K562 (cell line): ENCODE measurements around the gene C19orf85. TPM values are rescaled to one million over a fixed set of nuclear protein-coding genes. Genes with fewer than 3 reads are reported as not detected.
A peak's percentile ranks its signal among the peaks of the same experiment; 100 is the strongest.

Experiments used
- ATAC-seq: fragments of 200-7000 bp; cut with Tn5 transposase; 3 replicates; pipeline ENCODE4 v1.9.1; 2020; ENCODE audit warnings: moderate library complexity
- BruUV-seq: library from RNA; stranded (reverse); fragments of 400-500 nt; replicated peaks from 2 replicates; lab custom pipeline; 2021; lab: Mats Ljungman, UMichigan
- CTCF ChIA-PET: fragments of 300-600 bp; formaldehyde crosslinking; extraction: SDS; loops from one replicate; lab custom pipeline; 2021; ENCODE audit warnings: low intra/inter-chr PET ratio; lab: Yijun Ruan, JAX
- POLR2A ChIA-PET: fragments of 300-600, 350-650 bp; sonication (Branson Sonifier 250); formaldehyde crosslinking; extraction: SDS; loops from one replicate; lab custom pipeline; 2021; ENCODE audit warnings: antibody characterized with exemption, inconsistent platforms; lab: Yijun Ruan, JAX
- DNase-seq, 4 experiments: peaks; one replicate each; pipeline versions ENCODE4 v3.0.0 to v3.0.0-alpha.2; 2011 to 2018; ENCODE audit warnings: low spot score in 3 of 4, mixed read lengths in 3 of 4; ENCODE audit errors: extremely low read depth in 1 of 4
- FAIRE-seq: peaks from 2 replicates; lab custom pipeline; 2011; peaks lifted over from hg19 to GRCh38; lab: Jason Lieb, UNC
- H2AFZ ChIP-seq: 2 replicates; pipeline ENCODE4 v1.6.0; 2011; ENCODE audit warnings: low read depth, low read length, control low read depth, inconsistent platforms
- H3K27ac ChIP-seq: fragments of 200-600 bp; 3 replicates; pipeline ENCODE4 v1.8.0; 2011; ENCODE audit warnings: low read depth, mild to moderate bottlenecking, control low read depth, inconsistent platforms, low read length, moderate library complexity, mixed read lengths; ENCODE audit errors: extremely low read depth
- H3K27me3 ChIP-seq, 2 experiments: fragments of 300-600 bp in 1 of 2; 2 replicates in 1 of 2; 3 replicates in 1 of 2; pipeline versions ENCODE4 v1.6.0 to v1.8.0; 2011; ENCODE audit warnings: inconsistent platforms in 2 of 2, low read length in 2 of 2, mild to moderate bottlenecking in 1 of 2, mixed read lengths in 1 of 2, moderate library complexity in 1 of 2; ENCODE audit not compliant: control insufficient read depth in 2 of 2, insufficient read depth in 2 of 2
- H3K36me3 ChIP-seq: fragments of 300-600 bp; 3 replicates; pipeline ENCODE4 v1.8.0; 2011; ENCODE audit warnings: mild to moderate bottlenecking, low read length, inconsistent platforms; ENCODE audit not compliant: control insufficient read depth, insufficient read depth
- H3K4me1 ChIP-seq, 2 experiments: fragments of 200-600 bp in 1 of 2; replicated peaks in 1 of 2; 2 replicates in 1 of 2; 3 replicates in 1 of 2; pipeline versions ENCODE4 v1.5.1 to v1.8.0; 2011; ENCODE audit warnings: inconsistent platforms in 2 of 2, low read length in 2 of 2, mild to moderate bottlenecking in 1 of 2, mixed read lengths in 1 of 2, moderate library complexity in 1 of 2; ENCODE audit not compliant: control insufficient read depth in 2 of 2, insufficient read depth in 2 of 2
- H3K4me2 ChIP-seq: 2 replicates; pipeline ENCODE4 v1.6.1; 2011; ENCODE audit warnings: low read length, control low read depth, inconsistent platforms, mixed read lengths; ENCODE audit not compliant: insufficient read depth
- H3K4me3 ChIP-seq: fragments of 200-600 bp; sonication (generic), shearing (Covaris generic); 2 replicates; pipeline ENCODE4 v1.5.1; 2016; ENCODE audit warnings: control low read depth, inconsistent platforms
- H3K79me2 ChIP-seq: fragments of 200-600 bp; 3 replicates; pipeline ENCODE4 v1.8.0; 2011; ENCODE audit warnings: low read length, inconsistent platforms; ENCODE audit not compliant: control insufficient read depth, insufficient read depth
- H3K9ac ChIP-seq, 2 experiments: 2 replicates each; pipeline versions ENCODE4 v1.6.0 to v1.6.1; 2011; ENCODE audit warnings: low read depth in 2 of 2, low read length in 2 of 2, control low read depth in 1 of 2, inconsistent platforms in 1 of 2, mild to moderate bottlenecking in 1 of 2, mixed read lengths in 1 of 2; ENCODE audit not compliant: insufficient read depth in 1 of 2
- H3K9me1 ChIP-seq: one replicate; pipeline ENCODE4 v1.6.0; 2011; ENCODE audit warnings: inconsistent platforms, mild to moderate bottlenecking, low read length, moderate library complexity; ENCODE audit not compliant: control insufficient read depth, insufficient read depth
- H3K9me3 ChIP-seq: replicated peaks from 2 replicates; pipeline ENCODE4 v1.5.1; 2011; ENCODE audit warnings: low read depth, low read length, inconsistent platforms; ENCODE audit not compliant: control insufficient read depth, insufficient read depth
- H4K20me1 ChIP-seq: replicated peaks from 2 replicates; pipeline ENCODE4 v1.6.1; 2011; ENCODE audit warnings: low read length, inconsistent platforms, mixed read lengths; ENCODE audit not compliant: control insufficient read depth, insufficient read depth
- ETS2 ChIP-seq: IDR thresholded peaks from 2 replicates; pipeline ENCODE4 v1.6.1; 2016; ENCODE audit warnings: borderline replicate concordance, missing genetic modification characterization, mild to moderate bottlenecking, moderate library complexity, missing compliant biosample characterization; ENCODE audit not compliant: poor library complexity, severe bottlenecking
- GABPA ChIP-seq: fragments of 200-800 bp; sonication (Bioruptor generic); conservative IDR thresholded peaks from 2 replicates; pipeline ENCODE4 v1.6.1; 2016; ENCODE audit warnings: low read depth, missing genetic modification characterization, missing compliant biosample characterization
- IFI16 ChIP-seq: fragments of 250-450 bp; sonication (Bioruptor Pico); IDR thresholded peaks from 2 replicates; pipeline ENCODE4 v2.1.2; 2022; ENCODE audit warnings: mild to moderate bottlenecking, inconsistent platforms
- JUND ChIP-seq, 2 experiments: IDR thresholded peaks; 2 replicates in 1 of 2; 3 replicates in 1 of 2; pipeline ENCODE4 v1.6.1; 2011; ENCODE audit warnings: borderline replicate concordance in 2 of 2, low read depth in 2 of 2, low read length in 2 of 2, improper control_type of control experiment in 1 of 2, missing biosample characterization in 1 of 2, missing genetic modification characterization in 1 of 2, missing genetic modification reagents in 1 of 2
- PTBP1 ChIP-seq: fragments of 200-400 bp; formaldehyde crosslinking; IDR thresholded peaks from 2 replicates; pipeline ENCODE4 v1.6.1; 2017; ENCODE audit warnings: low read depth, low read length
- RHOXF2B ChIP-seq: fragments of 250-450 bp; sonication (Bioruptor Pico); conservative IDR thresholded peaks from 2 replicates; pipeline ENCODE4 v1.5.1; 2021
- SIX5 ChIP-seq, 2 experiments: IDR thresholded peaks; 2 replicates each; pipeline ENCODE4 v1.6.1; 2011; ENCODE audit warnings: low read length in 2 of 2, borderline replicate concordance in 1 of 2, low read depth in 1 of 2, mild to moderate bottlenecking in 1 of 2, moderate library complexity in 1 of 2; ENCODE audit not compliant: insufficient read depth in 1 of 2
- SP2 ChIP-seq: IDR thresholded peaks from 2 replicates; pipeline ENCODE4 v1.6.1; 2011; ENCODE audit warnings: mild to moderate bottlenecking, low read depth, low read length, moderate library complexity; ENCODE audit not compliant: poor library complexity, severe bottlenecking; ENCODE audit errors: extremely low read depth
- SRSF3 ChIP-seq: fragments of 200-400 bp; formaldehyde crosslinking; IDR thresholded peaks from 2 replicates; pipeline ENCODE4 v1.6.1; 2016; ENCODE audit warnings: mild to moderate bottlenecking, low read length, moderate library complexity; ENCODE audit not compliant: insufficient read depth
- TFE3 ChIP-seq: fragments of 450-650 bp; formaldehyde crosslinking; IDR thresholded peaks from 2 replicates; pipeline ENCODE4 v1.4.0; 2020; ENCODE audit warnings: mild to moderate bottlenecking, mixed read lengths
- WGBS: fragments of 100-300 bp; shearing (Covaris generic); methylation state at CpG from one replicate; pipeline ENCODE4 v1.1.6; 2016; ENCODE audit warnings: low coverage, mixed read lengths; ENCODE audit not compliant: insufficient coverage; ENCODE audit errors: missing lambda C conversion rate; 5-methylcytosine and 5-hydroxymethylcytosine counted together
- in situ Hi-C: fragments of 300-500 bp; cut with MboI; formaldehyde crosslinking; loops from 4 replicates; pipeline ENCODE4 v1.15.0; 2018; ENCODE audit warnings: inconsistent platforms, mixed read lengths
- intact Hi-C: fragments of 100-400 bp; cut with micrococcal nuclease; formaldehyde crosslinking; loops from 2 replicates; pipeline ENCODE4 v1.14.2; 2022
- polyA plus RNA-seq, 8 experiments: library from polyadenylated mRNA; depleted of rRNA in 4 of 8; stranded (reverse) in 5 of 8; unstranded in 3 of 8; fragments of >200 nt; fragmentation: Nextera tagmentation in 2 of 8; fragmentation: Illumina TruSeq in 1 of 8; extraction: Ambion mirVana in 2 of 8; extraction: Trizol in 1 of 8; gene quantifications; 2 replicates each; pipeline versions ENCODE4 v1.2.1 to v1.2.3, GENCODE V29; 2011 to 2014; ENCODE audit warnings: inconsistent platforms in 1 of 8, missing spikeins in 1 of 8
- total RNA-seq, 7 experiments: library from RNA; depleted of rRNA in 6 of 7; stranded (reverse); fragments of >200 nt in 6 of 7; fragmentation: Illumina TruSeq in 2 of 7; extraction: Trizol in 2 of 7; gene quantifications; 2 replicates each; pipeline versions ENCODE4 v1.2.1 to v1.2.3, GENCODE V29; 2011 to 2021; ENCODE audit warnings: low replicate concordance in 1 of 7
- TF ChIP-seq, protein P1 (sequence below), 2 experiments: fragments of 450-650 bp in 1 of 2; sonication (generic) in 1 of 2; formaldehyde crosslinking in 1 of 2; IDR thresholded peaks in 1 of 2; conservative IDR thresholded peaks in 1 of 2; 2 replicates each; pipeline versions ENCODE4 v1.6.1 to v1.8.1; 2016 to 2023; ENCODE audit warnings: mild to moderate bottlenecking in 2 of 2, moderate library complexity in 2 of 2, inconsistent platforms in 1 of 2, missing genetic modification reagents in 1 of 2
- TF ChIP-seq, protein P2 (sequence below): fragments of 250-450 bp; sonication (Bioruptor Pico); IDR thresholded peaks from 2 replicates; pipeline ENCODE4 v1.9.0; 2021; ENCODE audit warnings: mild to moderate bottlenecking, inconsistent platforms

The C19orf85 gene
- total and polyA plus RNA-seq, 9 of the 15 experiments (the other 6 are each of a cell fraction or from before 2014, with no cell fraction given): not detected

DNA sequence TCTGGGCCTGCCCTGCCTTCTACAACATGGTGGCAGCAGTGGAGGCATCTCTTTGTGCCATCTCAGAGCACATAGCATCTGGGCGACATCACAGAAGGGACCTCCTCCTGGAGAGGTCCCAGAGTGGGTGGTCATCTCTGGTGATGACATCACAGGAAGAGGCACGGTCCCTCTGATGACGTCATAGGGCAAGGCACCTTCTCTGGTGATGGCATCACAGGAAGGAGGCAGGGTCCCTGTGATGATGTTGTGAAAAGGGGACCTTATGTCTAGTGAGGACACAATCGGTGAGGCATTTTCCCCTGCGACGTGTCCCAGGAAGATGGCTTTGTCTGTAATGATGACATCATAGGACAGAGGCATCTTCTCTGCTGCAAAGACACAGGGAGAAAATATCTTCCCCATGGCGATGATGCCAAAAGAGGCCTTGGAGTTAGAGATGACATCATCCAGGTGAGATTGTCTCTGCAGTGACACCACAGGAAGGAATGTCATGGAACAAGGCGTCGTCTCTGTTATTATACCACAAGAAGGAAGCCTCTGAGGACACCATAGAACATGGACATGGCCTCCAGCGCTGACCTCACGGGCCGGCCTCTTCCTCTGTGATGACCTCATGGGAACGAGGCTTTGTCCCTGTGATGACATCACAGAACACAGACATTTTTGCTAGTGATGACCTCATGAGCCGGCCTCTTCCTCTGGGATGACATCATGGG is 32.2 kb downstream of the C19orf85 start:
- H2AFZ ChIP-seq: no peak overlapping the region
- H3K36me3 ChIP-seq: no peaks in the 10 kb centered on the region
- FAIRE-seq (peak; percentile 6), DNase-seq (no peak), ATAC-seq (no peak)
- intact Hi-C loops (no loop called here), in situ Hi-C loops (loop anchor here (25.0 kb wide), 1 partner anchor 770 kb away; the partner anchor contains the start of gene LILRB4)
- no peaks in the 10 kb centered on the region for H3K9me1 ChIP-seq
- no peaks in the 10 kb centered on the region for H3K9me3 ChIP-seq
- 25% methylated on average over 14 of the region's 14 CpGs for WGBS
- no peaks in the 10 kb centered on the region for H3K79me2 ChIP-seq
- H3K27ac ChIP-seq: no peak overlapping the region
- H3K4me3 ChIP-seq: no peak overlapping the region
- H3K4me2 ChIP-seq: no peak overlapping the region
- peaks cover 4% of the 10 kb centered on the region; the same call in 1 of the 2 replicates for H4K20me1 ChIP-seq
- ChIA-PET POLR2A (no interaction called here), CTCF (no interaction called here)
- H3K9ac ChIP-seq: no peak overlapping the region
- peaks cover 0 to 12% of the 10 kb centered on the region in 2 experiments; a peak in 2 of 5 replicates for H3K4me1 ChIP-seq
- BruUV-seq: no TSS peak
- peaks cover 0 to 13% of the 10 kb centered on the region in 2 experiments; a peak in 2 of 5 replicates for H3K27me3 ChIP-seq
- TF ChIP-seq SRSF3 (no peak), ETS2 (tag) (no peak), SIX5 (IDR thresholded peaks at IDR 0.05; ENCODE audit: borderline replicate concordance in 1 of 2, insufficient read depth in 1 of 2, low read depth in 1 of 2, low read length in 2 of 2) (no peak), GABPA (tag) (peak; percentile 37; the same call in 1 of the 2 replicates), TFE3 (CRISPR knock-in tag) (no peak), IFI16 (CRISPR knock-in tag) (no peak), PTBP1 (no peak), JUND (IDR thresholded peaks at IDR 0.05; ENCODE audit: borderline replicate concordance, low read depth, low read length) (peak; percentile 65; the same call in 1 of the 2 replicates), JUND (tag; IDR thresholded peaks at IDR 0.05; ENCODE audit: borderline replicate concordance, low read depth, low read length) (peak; percentile 61; the same call in 2 of the 3 replicates), RHOXF2B (CRISPR knock-in tag) (no peak), SP2 (no peak)
- TF ChIP-seq, protein P1, sequence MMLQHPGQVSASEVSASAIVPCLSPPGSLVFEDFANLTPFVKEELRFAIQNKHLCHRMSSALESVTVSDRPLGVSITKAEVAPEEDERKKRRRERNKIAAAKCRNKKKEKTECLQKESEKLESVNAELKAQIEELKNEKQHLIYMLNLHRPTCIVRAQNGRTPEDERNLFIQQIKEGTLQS (IDR thresholded peaks at IDR 0.05): peak; percentile 94
- TF ChIP-seq, protein P1 (CRISPR knock-in tag; conservative IDR thresholded peaks at IDR 0.05): no peak
- TF ChIP-seq, protein P2, sequence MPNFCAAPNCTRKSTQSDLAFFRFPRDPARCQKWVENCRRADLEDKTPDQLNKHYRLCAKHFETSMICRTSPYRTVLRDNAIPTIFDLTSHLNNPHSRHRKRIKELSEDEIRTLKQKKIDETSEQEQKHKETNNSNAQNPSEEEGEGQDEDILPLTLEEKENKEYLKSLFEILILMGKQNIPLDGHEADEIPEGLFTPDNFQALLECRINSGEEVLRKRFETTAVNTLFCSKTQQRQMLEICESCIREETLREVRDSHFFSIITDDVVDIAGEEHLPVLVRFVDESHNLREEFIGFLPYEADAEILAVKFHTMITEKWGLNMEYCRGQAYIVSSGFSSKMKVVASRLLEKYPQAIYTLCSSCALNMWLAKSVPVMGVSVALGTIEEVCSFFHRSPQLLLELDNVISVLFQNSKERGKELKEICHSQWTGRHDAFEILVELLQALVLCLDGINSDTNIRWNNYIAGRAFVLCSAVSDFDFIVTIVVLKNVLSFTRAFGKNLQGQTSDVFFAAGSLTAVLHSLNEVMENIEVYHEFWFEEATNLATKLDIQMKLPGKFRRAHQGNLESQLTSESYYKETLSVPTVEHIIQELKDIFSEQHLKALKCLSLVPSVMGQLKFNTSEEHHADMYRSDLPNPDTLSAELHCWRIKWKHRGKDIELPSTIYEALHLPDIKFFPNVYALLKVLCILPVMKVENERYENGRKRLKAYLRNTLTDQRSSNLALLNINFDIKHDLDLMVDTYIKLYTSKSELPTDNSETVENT (CRISPR knock-in tag): no peak
